Measurements from ENCODE around the gene C16orf92.

The C16orf92 gene

GRCh38 chr16:30063278-30063892 lies 40.4 kb downstream of the C16orf92 start:
- DNase-seq, result no peak

- peak; percentile 42 for DNase-seq
Observed at GRCh38 chr16:30063893-30064728, 41.1 kb downstream of the C16orf92 start.

GRCh38 chr16:30064729-30065101 lies 41.7 kb downstream of the C16orf92 start:
- DNase-seq, result no peak

- DNase-seq, result peak; percentile 94
Observed at GRCh38 chr16:30065102-30065942, 42.3 kb downstream of the C16orf92 start, which contains the start of gene ALDOA. TSS of gene ALDOA (plus strand) at chr16:30065760. CDS start at chr16:30066898, 1,138 bp downstream.

GRCh38 chr16:30065943-30066760 lies 43.2 kb downstream of the C16orf92 start:
- no peak for DNase-seq

GRCh38 chr16:30066761-30067583 lies 44.0 kb downstream of the C16orf92 start:
- DNase-seq, result no peak

GRCh38 chr16:30067584-30067916 lies 44.6 kb downstream of the C16orf92 start:
- no peak for DNase-seq

- DNase-seq, result no peak
Observed at GRCh38 chr16:30068333-30068732, 45.3 kb downstream of the C16orf92 start.

GRCh38 chr16:30068750-30069610 lies 46.0 kb downstream of the C16orf92 start:
- peak; percentile 17 for DNase-seq

- DNase-seq, result no peak
Observed at GRCh38 chr16:30069611-30070462, 46.8 kb downstream of the C16orf92 start.

- no peak for DNase-seq
Observed at GRCh38 chr16:30070490-30070889, 47.5 kb downstream of the C16orf92 start.
